ENCODE data around the gene CNBP. TPM values are rescaled to one million over a fixed set of nuclear protein-coding genes. Genes with fewer than 3 reads are reported as not detected.

Gene CNBP
- total and polyA plus RNA-seq, 2 of the 4 experiments (the other 2 are of a cell fraction) = 217 to 223 TPM

- Histone ChIP-seq H3K56ac (ENCODE audit: extremely low read depth, insufficient read depth, low read length) (no peak overlapping the region), H3K14ac (replicated peaks; ENCODE audit: low read depth, low read length) (no peak overlapping the region), H3K4me3 (ENCODE audit: insufficient read depth, low read depth, low read length) (no peak overlapping the region), H3K9ac (ENCODE audit: low read depth, low read length) (no peak overlapping the region), H3K4me1 (ENCODE audit: control insufficient read depth, insufficient read depth, low read length) (peaks cover 25% of the 10 kb centered on the region), H2BK15ac (ENCODE audit: low read depth, low read length) (peak overlapping the region; percentile 63; the same call in 1 of the 3 replicates), H2BK120ac (ENCODE audit: low read depth, low read length) (no peak overlapping the region), H2BK5ac (ENCODE audit: low read depth, low read length, poor library complexity, severe bottlenecking) (no peak overlapping the region), H3K9me3 (ENCODE audit: control insufficient read depth, insufficient read depth, low read length) (no peaks in the 10 kb centered on the region), H3K36me3 (ENCODE audit: control insufficient read depth, insufficient read depth, low read length) (peaks cover 5% of the 10 kb centered on the region), H2AK9ac (replicated peaks; ENCODE audit: low read depth, low read length, poor library complexity) (peak overlapping the region; percentile 74), H4K8ac (ENCODE audit: low read depth in 2 of 2, low read length in 2 of 2) (no peak overlapping the region; a peak in 1 of 4 replicates), H3K23ac (ENCODE audit: low read depth, low read length) (no peak overlapping the region), H4K91ac (ENCODE audit: insufficient read depth, low read depth, low read length) (no peak overlapping the region; the same call in 1 of the 2 replicates), H2AFZ (replicated peaks; ENCODE audit: low read length, poor library complexity) (peak overlapping the region; percentile 78), H4K20me1 (ENCODE audit: insufficient read depth, low read length) (peaks cover 32% of the 10 kb centered on the region), H3K4ac (ENCODE audit: low read depth, low read length) (peak overlapping the region; percentile 79; the same call in 1 of the 2 replicates), H3K27me3 (ENCODE audit: control insufficient read depth, insufficient read depth, low read length) (no peaks in the 10 kb centered on the region), H2AK5ac (ENCODE audit: low read depth, low read length) (no peak overlapping the region), H4K5ac (ENCODE audit: low read depth, low read length) (no peak overlapping the region), H3K4me2 (ENCODE audit: low read depth, low read length) (no peak overlapping the region), H3K9me1 (ENCODE audit: insufficient read depth, low read length) (peaks cover 23% of the 10 kb centered on the region), H3K18ac (ENCODE audit: low read depth, low read length) (no peak overlapping the region), H3K27ac (ENCODE audit: insufficient read depth, low read length) (no peak overlapping the region; the same call in 1 of the 2 replicates), H2BK20ac (ENCODE audit: low read depth, low read length) (peak overlapping the region; percentile 91; the same call in 1 of the 2 replicates), H3K79me1 (ENCODE audit: low read depth in 1 of 2, low read length in 2 of 2) (peaks cover 12 to 34% of the 10 kb centered on the region in 2 experiments)
- intact Hi-C loops (cut with micrococcal nuclease) = loop anchor here (2.0 kb wide), 1 partner anchor 126 kb away; the partner anchor contains the start of gene COPG1
- ATAC-seq (ENCODE audit: low read depth) (no peak), DNase-seq (no peak)
- ChIA-PET POLR2A (ENCODE audit: unreplicated experiment) (no interaction called here), CTCF (interaction anchor here (0.6 kb wide), 1 partner anchor 17 kb away, joined by 3 read pairs; no protein-coding TSS in a partner anchor)
- WGBS, 2 experiments (ENCODE audit: extremely low coverage in 2 of 2, insufficient read length in 1 of 2) = 39% methylated on average over 12 of the region's 18 CpGs; no CpG with 5 or more reads in 1 of the 2 experiments
- TF ChIP-seq CHD1 (IDR thresholded peaks at IDR 0.05; ENCODE audit: low read depth, low read length) (no peak), USF2 (IDR thresholded peaks at IDR 0.05; ENCODE audit: low read depth, low read length) (no peak), MAFK (IDR thresholded peaks at IDR 0.05; ENCODE audit: low read depth, low read length) (no peak)
- dilution Hi-C loops (cut with HindIII; ENCODE audit: low sequenced_read_pairs, unreplicated experiment) = no loop called here
- no TSS peak for BruUV-seq (replicated peaks)
- in situ Hi-C loops (cut with MboI; ENCODE audit: low sequenced_read_pairs) = no loop called here
These were observed 61.2 kb downstream of the CNBP start for GRCh38 chr3:129122412-129123011.
